ENCODE measurements around the gene OR7A5.

Gene OR7A5

DNA sequence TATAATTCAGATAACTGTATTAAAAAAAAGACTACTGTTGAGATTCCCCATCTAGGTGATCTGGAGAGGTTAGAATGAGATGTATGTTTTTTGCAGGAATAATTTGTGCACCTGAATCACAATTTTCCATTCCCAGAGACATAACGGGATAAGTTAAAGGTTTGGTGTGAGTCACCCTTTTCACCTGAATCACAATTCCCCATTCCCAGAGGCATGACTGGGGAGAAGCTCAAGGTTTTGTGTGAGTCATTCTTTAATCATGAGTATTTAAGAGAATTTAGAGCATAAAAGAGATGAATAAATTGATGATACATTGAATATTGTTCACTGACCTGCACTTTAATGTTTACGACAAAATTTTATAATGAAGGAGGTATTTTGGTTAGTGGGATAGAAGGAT lies 9.0 kb downstream of the OR7A5 start:
- DNase-seq (ENCODE audit: insufficient read length, low spot score) (no peak), FAIRE-seq (no peak)

DNA sequence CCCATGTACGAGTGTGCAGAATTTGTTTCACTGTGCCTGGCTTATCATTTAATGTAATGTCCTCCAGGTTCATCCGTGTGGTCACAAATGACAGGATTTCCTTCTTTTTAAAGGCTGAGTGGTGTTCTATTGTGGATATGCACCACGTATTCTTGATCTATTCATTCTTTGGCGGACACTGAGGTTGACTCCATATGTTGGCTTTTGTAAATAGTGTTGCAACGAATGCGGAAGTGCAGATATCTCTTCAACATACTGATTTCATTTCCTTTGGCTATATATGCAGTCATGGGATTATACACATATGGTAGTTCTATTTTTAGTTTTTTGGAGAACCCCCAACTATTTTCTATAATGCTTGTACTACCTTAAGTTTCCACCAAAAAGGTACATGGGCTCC lies 13.0 kb downstream of the OR7A5 start:
- no peak for TF ChIP-seq POU2F2 (IDR thresholded peaks at IDR 0.05; ENCODE audit: low read depth, low read length)
- DNase-seq (ENCODE audit: insufficient read length, low spot score) (no peak), FAIRE-seq (no peak)

More for the DNA sequence above, 9.0 kb downstream of the OR7A5 start:
- no peak for TF ChIP-seq POLR2AphosphoS5 (IDR thresholded peaks at IDR 0.05; ENCODE audit: low read depth, low read length)
- TF ChIP-seq SPI1 (IDR thresholded peaks at IDR 0.05; ENCODE audit: low read depth, low read length): no peak
- no peak for TF ChIP-seq POU2F2 (IDR thresholded peaks at IDR 0.05; ENCODE audit: low read depth, low read length)
- TF ChIP-seq POLR2A (IDR thresholded peaks at IDR 0.05; ENCODE audit: low read depth, low read length): no peak
- no peak for TF ChIP-seq TAF1 (IDR thresholded peaks at IDR 0.05; ENCODE audit: low read depth, low read length)
- TF ChIP-seq PAX5 (IDR thresholded peaks at IDR 0.05; ENCODE audit: insufficient read depth, low read length, severe bottlenecking): no peak

DNA sequence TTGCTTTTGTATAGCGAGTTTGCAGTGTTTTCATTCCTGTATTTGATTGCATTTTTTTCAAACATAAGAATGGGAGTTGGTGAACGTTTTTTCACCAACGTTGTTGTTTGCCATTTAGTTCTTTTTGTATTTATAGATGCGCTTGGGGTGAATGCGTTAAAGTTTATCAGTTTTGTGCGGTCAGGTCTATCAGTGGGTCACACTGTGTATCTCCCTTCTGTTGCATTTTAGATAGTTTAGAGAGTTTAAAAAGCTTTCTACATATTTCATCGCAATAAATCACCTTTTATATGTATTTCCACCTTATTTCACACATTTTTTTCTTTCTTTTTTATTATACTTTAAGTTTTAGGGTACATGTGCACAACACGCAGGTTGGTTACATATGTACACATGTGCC lies 16.4 kb downstream of the OR7A5 start:
- TF ChIP-seq POLR2A (IDR thresholded peaks at IDR 0.05; ENCODE audit: low read depth, low read length) (no peak), TAF1 (IDR thresholded peaks at IDR 0.05; ENCODE audit: low read depth, low read length) (no peak), PAX5 (IDR thresholded peaks at IDR 0.05; ENCODE audit: insufficient read depth, low read length, severe bottlenecking) (no peak), SPI1 (IDR thresholded peaks at IDR 0.05; ENCODE audit: low read depth, low read length) (no peak), POLR2AphosphoS5 (IDR thresholded peaks at IDR 0.05; ENCODE audit: low read depth, low read length) (no peak), POU2F2 (IDR thresholded peaks at IDR 0.05; ENCODE audit: low read depth, low read length) (no peak)

DNA sequence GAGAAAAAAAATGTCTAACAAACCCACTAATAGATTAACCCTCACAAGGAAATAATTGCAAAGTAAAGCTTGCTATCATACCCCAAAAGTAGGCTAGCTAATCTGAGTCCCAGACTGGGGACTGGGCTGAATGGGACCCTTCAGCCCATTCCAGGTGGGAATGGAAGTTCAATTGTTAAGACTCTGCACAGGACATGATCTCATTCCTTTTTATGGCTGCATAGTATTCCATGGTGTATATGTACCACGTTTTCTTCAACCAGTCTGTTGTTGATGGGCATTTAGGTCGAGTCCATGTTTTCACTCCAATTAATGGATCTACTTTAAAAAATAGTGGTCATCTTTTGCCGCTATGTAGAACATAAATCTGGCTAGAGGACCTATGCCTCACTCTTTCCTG lies 17.9 kb downstream of the OR7A5 start:
- no peak for DNase-seq (ENCODE audit: insufficient read length, low spot score)
- TF ChIP-seq PAX5 (IDR thresholded peaks at IDR 0.05; ENCODE audit: insufficient read depth, low read length, severe bottlenecking): no peak
- no peak for TF ChIP-seq POLR2AphosphoS5 (IDR thresholded peaks at IDR 0.05; ENCODE audit: low read depth, low read length)
- TF ChIP-seq SPI1 (IDR thresholded peaks at IDR 0.05; ENCODE audit: low read depth, low read length): no peak
- no peak for FAIRE-seq

More for the DNA sequence above, 16.4 kb downstream of the OR7A5 start:
- no peak for FAIRE-seq
- DNase-seq (ENCODE audit: insufficient read length, low spot score): no peak

DNA sequence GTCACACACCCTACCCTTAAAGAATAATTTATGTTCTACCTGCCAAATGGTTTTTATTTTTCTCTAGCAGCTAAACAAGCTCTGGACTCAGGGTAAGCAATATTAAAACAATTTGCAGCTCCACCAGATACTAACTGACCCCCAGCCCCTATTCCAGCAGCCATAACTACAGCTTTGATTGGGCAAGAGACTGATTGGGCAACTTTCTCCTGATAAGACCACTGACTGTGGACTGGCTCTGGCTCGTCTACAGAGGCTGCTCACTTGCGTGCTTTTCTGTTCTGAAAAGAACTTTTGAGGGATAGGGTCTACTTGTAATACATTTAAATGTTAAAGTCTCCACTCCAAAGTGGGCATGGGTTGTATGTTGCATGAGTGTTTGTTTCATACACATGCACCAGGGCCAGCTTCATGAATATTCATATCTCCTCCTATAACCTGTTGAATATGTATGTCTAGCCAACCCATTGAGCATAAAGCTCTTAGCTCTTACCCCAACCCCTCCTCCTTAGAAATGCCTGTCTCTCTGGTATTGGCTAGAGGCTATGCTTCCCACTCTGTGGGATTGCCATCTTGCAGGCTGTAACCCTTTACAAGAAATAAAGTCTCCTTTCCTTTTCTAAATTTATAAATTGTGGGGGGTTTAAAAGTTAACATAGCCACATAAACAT lies 19.9 kb downstream of the OR7A5 start:
- FAIRE-seq (no peak), DNase-seq (ENCODE audit: insufficient read length, low spot score) (no peak)
- TF ChIP-seq SPI1 (IDR thresholded peaks at IDR 0.05; ENCODE audit: low read depth, low read length) (no peak), PAX5 (IDR thresholded peaks at IDR 0.05; ENCODE audit: insufficient read depth, low read length, severe bottlenecking) (no peak), POLR2A (IDR thresholded peaks at IDR 0.05; ENCODE audit: low read depth, low read length) (no peak), POU2F2 (IDR thresholded peaks at IDR 0.05; ENCODE audit: low read depth, low read length) (no peak), TAF1 (IDR thresholded peaks at IDR 0.05; ENCODE audit: low read depth, low read length) (no peak), POLR2AphosphoS5 (IDR thresholded peaks at IDR 0.05; ENCODE audit: low read depth, low read length) (no peak)

DNA sequence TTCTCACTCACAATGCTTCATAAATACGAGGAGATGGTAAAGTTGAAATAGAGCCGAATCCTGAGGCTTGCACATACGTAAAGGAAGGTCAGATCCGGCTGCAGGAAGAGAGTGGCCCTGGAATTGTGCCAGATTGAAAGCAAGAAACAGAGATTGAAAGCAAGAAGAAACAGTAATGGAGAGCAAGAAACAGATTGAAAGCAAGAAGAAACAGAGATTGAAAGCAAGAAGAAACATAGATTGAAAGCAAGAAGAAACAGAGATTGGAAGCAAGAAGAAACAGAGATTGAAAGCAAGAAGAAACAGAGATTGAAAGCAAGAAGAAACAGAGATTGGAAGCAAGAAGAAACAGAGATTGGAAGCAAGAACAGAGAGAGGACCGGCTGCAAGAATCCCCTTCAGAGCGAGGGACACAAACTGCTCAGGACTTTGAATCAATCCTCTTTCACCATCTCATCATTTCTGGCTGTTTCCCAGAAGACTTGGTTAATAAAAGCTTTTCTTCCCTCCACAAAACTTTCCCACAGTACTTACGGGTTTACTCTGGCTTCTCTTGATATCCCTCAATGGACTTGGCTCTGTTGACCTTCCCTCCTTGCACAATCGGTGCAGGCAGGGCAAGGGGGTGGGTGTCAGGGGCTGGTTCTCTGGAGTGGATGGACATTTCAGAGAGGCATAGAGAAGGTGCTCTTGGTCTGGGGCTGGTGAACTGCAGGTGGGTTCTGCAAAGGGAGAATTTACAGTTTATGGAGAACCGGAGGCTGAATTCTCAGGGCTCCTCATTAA lies 25.5 kb downstream of the OR7A5 start:
- no peak for FAIRE-seq

DNA sequence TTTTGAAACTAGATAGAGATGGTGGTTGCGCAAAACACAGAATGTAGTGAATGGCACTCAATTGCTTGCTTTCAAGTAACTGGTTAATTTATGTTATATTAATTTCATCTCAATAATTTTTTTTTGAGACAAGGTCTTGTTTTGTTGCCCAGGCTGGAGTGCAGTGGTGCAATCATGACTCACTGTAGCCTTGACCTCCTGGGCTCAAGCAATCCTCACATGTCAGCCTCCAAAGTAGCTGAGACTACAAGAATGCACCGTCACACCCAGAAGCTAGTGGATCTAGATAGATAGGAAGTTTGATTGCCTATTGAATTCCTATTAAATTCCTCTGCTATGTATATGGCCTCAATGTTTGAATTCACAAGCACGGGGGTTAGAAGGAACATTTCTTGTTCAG lies 30.2 kb downstream of the OR7A5 start:
- TF ChIP-seq POU2F2 (IDR thresholded peaks at IDR 0.05; ENCODE audit: low read depth, low read length): no peak
- no peak for TF ChIP-seq TAF1 (IDR thresholded peaks at IDR 0.05; ENCODE audit: low read depth, low read length)
- no peak for TF ChIP-seq SPI1 (IDR thresholded peaks at IDR 0.05; ENCODE audit: low read depth, low read length)
- TF ChIP-seq PAX5 (IDR thresholded peaks at IDR 0.05; ENCODE audit: insufficient read depth, low read length, severe bottlenecking): no peak
- no peak for TF ChIP-seq POLR2A (IDR thresholded peaks at IDR 0.05; ENCODE audit: low read depth, low read length)
- TF ChIP-seq POLR2AphosphoS5 (IDR thresholded peaks at IDR 0.05; ENCODE audit: low read depth, low read length): no peak
- DNase-seq (ENCODE audit: insufficient read length, low spot score) (no peak), FAIRE-seq (no peak)

More for the DNA sequence above, 25.5 kb downstream of the OR7A5 start:
- no peak for TF ChIP-seq POU2F2 (IDR thresholded peaks at IDR 0.05; ENCODE audit: low read depth, low read length)
- TF ChIP-seq SPI1 (IDR thresholded peaks at IDR 0.05; ENCODE audit: low read depth, low read length): no peak
- no peak for TF ChIP-seq POLR2A (IDR thresholded peaks at IDR 0.05; ENCODE audit: low read depth, low read length)
- no peak for TF ChIP-seq PAX5 (IDR thresholded peaks at IDR 0.05; ENCODE audit: insufficient read depth, low read length, severe bottlenecking)
- no peak for TF ChIP-seq POLR2AphosphoS5 (IDR thresholded peaks at IDR 0.05; ENCODE audit: low read depth, low read length)
- no peak for TF ChIP-seq TAF1 (IDR thresholded peaks at IDR 0.05; ENCODE audit: low read depth, low read length)
- no peak for DNase-seq (ENCODE audit: insufficient read length, low spot score)

DNA sequence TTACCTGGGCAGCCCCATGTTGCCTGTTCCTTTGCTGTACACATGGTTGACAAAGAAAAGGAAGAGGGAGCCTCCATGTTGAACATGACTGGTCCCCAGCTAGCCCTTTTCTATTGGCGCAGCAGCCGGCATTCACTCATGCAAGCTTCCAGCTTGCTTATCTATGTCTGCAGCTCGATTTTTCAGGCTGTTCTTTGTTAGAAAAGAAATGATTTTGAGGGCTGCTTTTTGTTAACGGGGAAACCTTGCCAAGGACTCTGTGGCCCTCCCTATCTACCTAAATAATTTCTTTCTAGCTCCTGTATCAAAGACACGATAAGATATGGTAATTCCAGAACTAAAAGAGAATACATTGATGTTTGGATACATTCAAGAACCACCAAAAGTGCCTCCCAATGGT lies 36.2 kb downstream of the OR7A5 start:
- DNase-seq (ENCODE audit: insufficient read length, low spot score): no peak
- TF ChIP-seq TAF1 (IDR thresholded peaks at IDR 0.05; ENCODE audit: low read depth, low read length) (no peak), POLR2AphosphoS5 (IDR thresholded peaks at IDR 0.05; ENCODE audit: low read depth, low read length) (no peak), POU2F2 (IDR thresholded peaks at IDR 0.05; ENCODE audit: low read depth, low read length) (no peak), SPI1 (IDR thresholded peaks at IDR 0.05; ENCODE audit: low read depth, low read length) (no peak), POLR2A (IDR thresholded peaks at IDR 0.05; ENCODE audit: low read depth, low read length) (no peak), PAX5 (IDR thresholded peaks at IDR 0.05; ENCODE audit: insufficient read depth, low read length, severe bottlenecking) (no peak)
- no peak for FAIRE-seq

DNA sequence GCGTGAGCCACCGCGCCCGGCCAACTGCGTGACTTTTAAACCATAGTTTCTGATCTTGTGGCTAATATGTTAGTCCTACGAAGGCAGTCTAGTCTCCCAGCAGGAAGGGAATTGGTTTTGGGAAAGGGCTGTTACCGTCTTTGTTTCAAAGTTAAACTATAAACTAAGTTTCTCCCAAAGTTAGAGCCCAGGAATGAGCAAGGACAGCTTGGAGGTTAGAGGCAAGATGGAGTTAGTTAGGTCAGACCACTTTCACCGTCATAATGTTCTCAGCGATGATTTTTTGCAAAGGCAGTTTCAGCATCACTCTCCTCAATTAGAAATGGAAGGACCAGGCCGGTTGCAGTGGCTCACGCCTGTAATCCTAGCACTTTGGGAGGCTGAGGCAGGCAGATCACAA lies 39.0 kb downstream of the OR7A5 start:
- DNase-seq (ENCODE audit: insufficient read length, low spot score) (no peak), FAIRE-seq (no peak)
- no peak for TF ChIP-seq TAF1 (IDR thresholded peaks at IDR 0.05; ENCODE audit: low read depth, low read length)
- no peak for TF ChIP-seq POLR2A (IDR thresholded peaks at IDR 0.05; ENCODE audit: low read depth, low read length)
- no peak for TF ChIP-seq POU2F2 (IDR thresholded peaks at IDR 0.05; ENCODE audit: low read depth, low read length)
- TF ChIP-seq SPI1 (IDR thresholded peaks at IDR 0.05; ENCODE audit: low read depth, low read length): no peak
- no peak for TF ChIP-seq PAX5 (IDR thresholded peaks at IDR 0.05; ENCODE audit: insufficient read depth, low read length, severe bottlenecking)
- TF ChIP-seq POLR2AphosphoS5 (IDR thresholded peaks at IDR 0.05; ENCODE audit: low read depth, low read length): no peak

Measured in GM12891 (cell line).